HCT116 (cell line): ENCODE results near the gene CD70.

Experiments used
- CTCF ChIP-seq, 3 experiments: fragments of 200-600 bp in 1 of 3; sonication (generic) in 1 of 3; IDR thresholded peaks in 2 of 3; conservative IDR thresholded peaks in 1 of 3; 2 replicates each; pipeline ENCODE4 v1.5.1; 2012 to 2017; ENCODE audit warnings: low read depth in 2 of 3, low read length in 2 of 3, antibody characterized with exemption in 1 of 3, borderline replicate concordance in 1 of 3, control low read depth in 1 of 3, mild to moderate bottlenecking in 1 of 3, mixed read lengths in 1 of 3, mixed run types in 1 of 3, moderate library complexity in 1 of 3; ENCODE audit not compliant: insufficient read depth in 1 of 3
- EZH2 ChIP-seq: fragments of 200-600 bp; sonication (generic); IDR thresholded peaks from 2 replicates; pipeline ENCODE4 v1.6.1; 2017; ENCODE audit warnings: antibody characterized with exemption, mixed run types
- POLR2A ChIP-seq: IDR thresholded peaks from 2 replicates; pipeline ENCODE4 v1.7.0; 2011; ENCODE audit warnings: borderline replicate concordance; ENCODE audit not compliant: insufficient read depth, insufficient read length; ENCODE audit errors: extremely low read depth
- POLR2AphosphoS5 ChIP-seq: IDR thresholded peaks from 2 replicates; pipeline ENCODE4 v1.6.1; 2011; ENCODE audit warnings: mild to moderate bottlenecking, low read depth, low read length, moderate library complexity
- SP1 ChIP-seq: IDR thresholded peaks from 2 replicates; pipeline ENCODE4 v1.6.1; 2012; ENCODE audit warnings: low read depth

GRCh38 chr19:6616011-6616410 is 25.1 kb upstream of the CD70 start:
- TF ChIP-seq POLR2A (no peak), CTCF (IDR thresholded peaks at IDR 0.05 in 2 of 3, conservative IDR thresholded peaks at IDR 0.05 in 1 of 3; ENCODE audit: borderline replicate concordance in 1 of 3, insufficient read depth in 1 of 3, low read depth in 2 of 3, low read length in 2 of 3) (no peak), SP1 (no peak), POLR2AphosphoS5 (no peak), EZH2 (no peak)
